NCI-H1417 (cell line): ENCODE measurements around the gene HIRIP3.
"Not testable (repeated sequence)": the region's sequence is repeated elsewhere in the genome, so short reads cannot be mapped to it uniquely, and the experiment has no call there.

Experiments used
- DNase-seq, 3 experiments: peaks; one replicate each; lab custom pipeline; 2025; lab: John Stamatoyannopoulos, UW

Gene HIRIP3

GRCh38 chr16:29959821-29960220, 35.6 kb downstream of the HIRIP3 start:
- not testable (repeated sequence) for DNase-seq

- no peak for DNase-seq
These were observed 36.1 kb downstream of the HIRIP3 start for GRCh38 chr16:29959293-29959692.

- no peak for DNase-seq
These were observed 36.7 kb downstream of the HIRIP3 start for GRCh38 chr16:29958756-29959155.

GRCh38 chr16:29951625-29952365, 43.6 kb downstream of the HIRIP3 start:
- no peak for DNase-seq

GRCh38 chr16:29950806-29951461, 44.5 kb downstream of the HIRIP3 start:
- no peak for DNase-seq

- DNase-seq: no peak
These were observed 47.5 kb downstream of the HIRIP3 start for GRCh38 chr16:29947897-29948296.

GRCh38 chr16:29943846-29944799, 51.3 kb downstream of the HIRIP3 start:
- DNase-seq: peak; percentile 22 to 59 (median 26)
